DOHH2 (cell line): ENCODE results near the gene RIN3.

Source experiments
- H3F3A ChIP-seq: fragments of 200-600 bp; sonication (generic), shearing (Covaris generic); 2 replicates; pipeline ENCODE4 v1.6.0; 2016; ENCODE audit warnings: antibody characterized with exemption, mild to moderate bottlenecking; ENCODE audit not compliant: control insufficient read depth, insufficient read depth
- H3K27ac ChIP-seq: fragments of 200-600 bp; sonication (generic); 2 replicates; pipeline ENCODE4 v1.5.1; 2014; ENCODE audit warnings: low read depth, mild to moderate bottlenecking, low read length, moderate library complexity
- H3K27me3 ChIP-seq: fragments of 200-600 bp; sonication (generic); 2 replicates; pipeline ENCODE4 v1.6.1; 2014; ENCODE audit warnings: mild to moderate bottlenecking, low read length, mixed read lengths; ENCODE audit not compliant: control insufficient read depth
- H3K36me3 ChIP-seq: fragments of 200-600 bp; sonication (generic); 2 replicates; pipeline ENCODE4 v1.6.1; 2014; ENCODE audit warnings: mild to moderate bottlenecking, low read length, moderate library complexity, mixed read lengths; ENCODE audit not compliant: control insufficient read depth
- H3K4me1 ChIP-seq: fragments of 200-600 bp; sonication (generic); 2 replicates; pipeline ENCODE4 v1.6.1; 2014; ENCODE audit warnings: mild to moderate bottlenecking, low read length, mixed read lengths; ENCODE audit not compliant: control insufficient read depth
- H3K4me2 ChIP-seq: fragments of 200-600 bp; sonication (generic); 2 replicates; pipeline ENCODE4 v1.6.0; 2014; ENCODE audit warnings: mild to moderate bottlenecking, low read length, moderate library complexity
- H3K4me3 ChIP-seq: fragments of 200-600 bp; sonication (generic); 2 replicates; pipeline ENCODE4 v1.5.1; 2014; ENCODE audit warnings: mild to moderate bottlenecking, low read length, mixed read lengths
- H3K79me2 ChIP-seq: fragments of 200-600 bp; sonication (generic); 2 replicates; pipeline ENCODE4 v1.6.1; 2014; ENCODE audit warnings: mild to moderate bottlenecking, low read length, mixed read lengths; ENCODE audit not compliant: control insufficient read depth
- H3K9me2 ChIP-seq: fragments of 200-600 bp; sonication (generic); replicated peaks from 2 replicates; pipeline ENCODE4 v1.6.1; 2014; ENCODE audit warnings: mild to moderate bottlenecking, low read length, mixed read lengths; ENCODE audit not compliant: control insufficient read depth
- H3K9me3 ChIP-seq: fragments of 200-600 bp; sonication (generic); 2 replicates; pipeline ENCODE4 v1.6.1; 2014; ENCODE audit warnings: antibody characterized with exemption, low read length, mixed read lengths; ENCODE audit not compliant: control insufficient read depth, insufficient read depth
- H4K20me1 ChIP-seq: fragments of 200-600 bp; sonication (generic); 2 replicates; pipeline ENCODE4 v1.6.0; 2014; ENCODE audit warnings: low read depth, mild to moderate bottlenecking, antibody characterized with exemption, low read length, moderate library complexity; ENCODE audit not compliant: control insufficient read depth, insufficient read depth
- EZH2phosphoT487 ChIP-seq: fragments of 200-600 bp; sonication (generic); IDR thresholded peaks from 2 replicates; pipeline ENCODE4 v1.6.1; 2017; ENCODE audit warnings: borderline replicate concordance, mild to moderate bottlenecking, antibody characterized with exemption, low read length, moderate library complexity, mixed read lengths
- TF ChIP-seq, protein P1 (sequence below): fragments of 200-600 bp; sonication (generic); IDR thresholded peaks from one replicate; pipeline ENCODE4 v1.5.1; 2014; ENCODE audit warnings: antibody characterized with exemption, mild to moderate bottlenecking, low read depth, low read length; ENCODE audit not compliant: poor library complexity, severe bottlenecking

The RIN3 gene

DNA sequence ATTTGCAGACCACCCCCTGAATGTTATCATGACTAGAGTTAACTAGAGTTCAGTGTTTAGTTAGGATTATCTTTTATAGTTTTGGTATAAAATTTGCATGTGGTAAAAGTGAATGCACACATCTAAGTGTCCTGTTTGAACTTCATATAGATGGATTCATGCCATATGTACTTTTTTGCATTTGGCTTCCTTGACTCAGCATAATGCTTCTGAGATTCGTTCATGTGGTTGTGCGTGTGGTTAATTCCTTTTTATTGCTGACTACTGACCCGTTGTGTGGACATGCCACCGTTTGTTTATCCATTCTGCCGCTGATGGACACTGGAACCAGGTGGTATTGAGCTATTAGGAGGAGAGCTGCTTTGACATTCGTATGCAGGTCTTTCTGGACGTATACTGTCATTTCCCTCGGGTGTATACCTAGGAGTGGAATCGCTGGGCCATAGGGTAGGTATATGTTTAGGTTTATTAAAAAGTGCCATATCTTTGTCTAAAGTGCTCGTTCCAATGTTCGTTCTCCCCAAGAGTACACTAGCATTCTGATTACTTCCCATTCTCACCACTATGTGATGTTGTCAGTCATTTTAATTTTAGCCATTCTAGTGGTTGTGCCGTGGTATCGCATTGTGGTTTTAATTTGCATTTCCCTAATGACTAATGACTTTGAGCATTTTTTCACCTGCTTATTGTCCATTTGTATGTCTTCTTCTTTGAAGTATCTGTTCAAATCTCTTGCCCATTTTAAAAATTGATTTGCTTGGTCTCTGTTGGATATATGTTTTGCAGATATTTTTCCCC, 37.7 kb downstream of the RIN3 start:
- Histone ChIP-seq H3K4me1 (peaks cover 28% of the 10 kb centered on the region), H3K79me2 (no peaks in the 10 kb centered on the region)

DNA sequence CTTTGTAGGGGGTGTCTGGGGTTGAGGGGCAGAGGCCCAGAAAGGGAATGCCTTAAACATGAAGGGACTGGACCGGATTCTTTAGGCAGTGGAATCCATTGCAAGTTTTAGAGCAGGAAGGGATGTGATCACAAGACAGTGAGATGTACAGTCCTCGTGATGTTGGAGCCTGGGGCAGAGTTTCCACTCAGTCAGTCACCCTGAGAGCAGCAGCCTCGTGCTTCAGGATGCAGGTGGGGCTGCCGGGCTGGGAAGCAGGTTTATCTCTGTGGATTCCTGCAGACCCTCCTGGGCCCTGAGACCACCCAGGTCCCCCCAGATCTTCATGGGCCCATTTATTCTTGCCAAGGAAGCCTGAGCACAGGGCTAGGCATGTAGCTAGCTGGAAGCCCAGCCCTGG, 38.5 kb downstream of the RIN3 start:
- H3K4me2 ChIP-seq, result peak overlapping the region; percentile 58
- H3K4me3 ChIP-seq, result peak overlapping the region; percentile 25; the same call in 1 of the 2 replicates
- no peaks in the 10 kb centered on the region for H3F3A ChIP-seq
- peaks cover 31% of the 10 kb centered on the region for H3K4me1 ChIP-seq
- peaks cover 14% of the 10 kb centered on the region for H4K20me1 ChIP-seq
- peaks cover 67% of the 10 kb centered on the region for H3K27me3 ChIP-seq
- no peaks in the 10 kb centered on the region for H3K79me2 ChIP-seq
- no peaks in the 10 kb centered on the region for H3K9me3 ChIP-seq
- H3K36me3 ChIP-seq, result no peaks in the 10 kb centered on the region
- no peak for TF ChIP-seq EZH2phosphoT487
- TF ChIP-seq, protein P1, sequence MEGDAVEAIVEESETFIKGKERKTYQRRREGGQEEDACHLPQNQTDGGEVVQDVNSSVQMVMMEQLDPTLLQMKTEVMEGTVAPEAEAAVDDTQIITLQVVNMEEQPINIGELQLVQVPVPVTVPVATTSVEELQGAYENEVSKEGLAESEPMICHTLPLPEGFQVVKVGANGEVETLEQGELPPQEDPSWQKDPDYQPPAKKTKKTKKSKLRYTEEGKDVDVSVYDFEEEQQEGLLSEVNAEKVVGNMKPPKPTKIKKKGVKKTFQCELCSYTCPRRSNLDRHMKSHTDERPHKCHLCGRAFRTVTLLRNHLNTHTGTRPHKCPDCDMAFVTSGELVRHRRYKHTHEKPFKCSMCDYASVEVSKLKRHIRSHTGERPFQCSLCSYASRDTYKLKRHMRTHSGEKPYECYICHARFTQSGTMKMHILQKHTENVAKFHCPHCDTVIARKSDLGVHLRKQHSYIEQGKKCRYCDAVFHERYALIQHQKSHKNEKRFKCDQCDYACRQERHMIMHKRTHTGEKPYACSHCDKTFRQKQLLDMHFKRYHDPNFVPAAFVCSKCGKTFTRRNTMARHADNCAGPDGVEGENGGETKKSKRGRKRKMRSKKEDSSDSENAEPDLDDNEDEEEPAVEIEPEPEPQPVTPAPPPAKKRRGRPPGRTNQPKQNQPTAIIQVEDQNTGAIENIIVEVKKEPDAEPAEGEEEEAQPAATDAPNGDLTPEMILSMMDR, result no peak
- no peak overlapping the region for H3K27ac ChIP-seq
- H3K9me2 ChIP-seq, result no peaks in the 10 kb centered on the region

More for the DNA sequence above, 37.7 kb downstream of the RIN3 start:
- Histone ChIP-seq H3F3A (no peaks in the 10 kb centered on the region), H3K27me3 (peaks cover 59% of the 10 kb centered on the region), H3K27ac (no peak overlapping the region), H3K4me3 (peak overlapping the region; percentile 25; the same call in 1 of the 2 replicates), H3K36me3 (no peaks in the 10 kb centered on the region), H3K9me3 (no peaks in the 10 kb centered on the region), H4K20me1 (peaks cover 14% of the 10 kb centered on the region), H3K9me2 (no peaks in the 10 kb centered on the region), H3K4me2 (peak overlapping the region; percentile 58)
- no peak for TF ChIP-seq EZH2phosphoT487
- TF ChIP-seq, protein P1, result peak; percentile 44

DNA sequence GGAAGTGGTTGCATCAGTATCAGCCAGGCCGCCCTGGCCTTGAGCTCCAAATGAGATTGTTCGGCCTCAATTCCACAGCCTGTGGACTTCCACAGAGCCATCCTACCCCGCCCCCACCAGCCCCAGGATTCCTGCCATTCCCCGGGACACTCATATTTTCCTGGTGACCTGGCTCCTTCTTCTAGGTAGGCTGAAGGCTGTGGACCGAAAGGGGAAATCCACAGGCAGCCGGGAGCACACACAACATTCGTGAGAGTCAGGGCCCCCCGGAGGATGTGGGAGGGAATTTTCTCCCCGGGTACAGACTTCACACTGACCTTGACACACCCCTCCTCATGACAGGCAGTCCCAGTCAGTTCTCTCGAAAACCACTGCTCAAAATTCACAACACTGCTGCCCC, 39.9 kb downstream of the RIN3 start:
- Histone ChIP-seq H3K4me1 (peaks cover 31% of the 10 kb centered on the region), H3F3A (no peaks in the 10 kb centered on the region), H3K9me2 (no peaks in the 10 kb centered on the region), H3K79me2 (no peaks in the 10 kb centered on the region), H3K27me3 (peaks cover 73% of the 10 kb centered on the region), H4K20me1 (peaks cover 9% of the 10 kb centered on the region), H3K4me2 (no peak overlapping the region), H3K27ac (no peak overlapping the region), H3K36me3 (no peaks in the 10 kb centered on the region), H3K9me3 (no peaks in the 10 kb centered on the region), H3K4me3 (no peak overlapping the region)
- TF ChIP-seq, protein P1, result no peak
- no peak for TF ChIP-seq EZH2phosphoT487
